ENCODE results near the gene CDR2L.

GRCh38 chr17:74947041-74947754 is 40.2 kb upstream of the CDR2L start:
- no peak for TF ChIP-seq POLR2AphosphoS5 (IDR thresholded peaks at IDR 0.05; ENCODE audit: low read depth, low read length)
- TF ChIP-seq, protein P1, sequence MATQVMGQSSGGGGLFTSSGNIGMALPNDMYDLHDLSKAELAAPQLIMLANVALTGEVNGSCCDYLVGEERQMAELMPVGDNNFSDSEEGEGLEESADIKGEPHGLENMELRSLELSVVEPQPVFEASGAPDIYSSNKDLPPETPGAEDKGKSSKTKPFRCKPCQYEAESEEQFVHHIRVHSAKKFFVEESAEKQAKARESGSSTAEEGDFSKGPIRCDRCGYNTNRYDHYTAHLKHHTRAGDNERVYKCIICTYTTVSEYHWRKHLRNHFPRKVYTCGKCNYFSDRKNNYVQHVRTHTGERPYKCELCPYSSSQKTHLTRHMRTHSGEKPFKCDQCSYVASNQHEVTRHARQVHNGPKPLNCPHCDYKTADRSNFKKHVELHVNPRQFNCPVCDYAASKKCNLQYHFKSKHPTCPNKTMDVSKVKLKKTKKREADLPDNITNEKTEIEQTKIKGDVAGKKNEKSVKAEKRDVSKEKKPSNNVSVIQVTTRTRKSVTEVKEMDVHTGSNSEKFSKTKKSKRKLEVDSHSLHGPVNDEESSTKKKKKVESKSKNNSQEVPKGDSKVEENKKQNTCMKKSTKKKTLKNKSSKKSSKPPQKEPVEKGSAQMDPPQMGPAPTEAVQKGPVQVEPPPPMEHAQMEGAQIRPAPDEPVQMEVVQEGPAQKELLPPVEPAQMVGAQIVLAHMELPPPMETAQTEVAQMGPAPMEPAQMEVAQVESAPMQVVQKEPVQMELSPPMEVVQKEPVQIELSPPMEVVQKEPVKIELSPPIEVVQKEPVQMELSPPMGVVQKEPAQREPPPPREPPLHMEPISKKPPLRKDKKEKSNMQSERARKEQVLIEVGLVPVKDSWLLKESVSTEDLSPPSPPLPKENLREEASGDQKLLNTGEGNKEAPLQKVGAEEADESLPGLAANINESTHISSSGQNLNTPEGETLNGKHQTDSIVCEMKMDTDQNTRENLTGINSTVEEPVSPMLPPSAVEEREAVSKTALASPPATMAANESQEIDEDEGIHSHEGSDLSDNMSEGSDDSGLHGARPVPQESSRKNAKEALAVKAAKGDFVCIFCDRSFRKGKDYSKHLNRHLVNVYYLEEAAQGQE (IDR thresholded peaks at IDR 0.05; ENCODE audit: insufficient read depth in 1 of 2, low read depth in 2 of 2, low read length in 2 of 2): no peak
- TF ChIP-seq SIN3A (IDR thresholded peaks at IDR 0.05; ENCODE audit: borderline replicate concordance, insufficient read depth, low read length): no peak
- TF ChIP-seq FOXP2 (optimal IDR thresholded peaks at IDR 0.05; ENCODE audit: borderline replicate concordance, extremely low read depth, extremely low read length, insufficient read depth): no peak
- TF ChIP-seq TAF1 (IDR thresholded peaks at IDR 0.05; ENCODE audit: borderline replicate concordance, insufficient read depth, low read length): no peak

Data from PFSK-1 (cell line).